ENCODE measurements around the gene ZSWIM5. TPM values are rescaled to one million over a fixed set of nuclear protein-coding genes. Genes with fewer than 3 reads are reported as not detected.

The ZSWIM5 gene
- total RNA-seq, 6 experiments from 2014 or later, result 0.03 to 0.05 TPM; not detected in 4

- DNase-seq, result no peak
- no peak for TF ChIP-seq CTCF (IDR thresholded peaks at IDR 0.05)
- no peak overlapping the region for H3K4me3 Mint-ChIP-seq
- no peaks in the 10 kb centered on the region; the same call in 1 of the 2 replicates for H3K27me3 Mint-ChIP-seq (ENCODE audit: insufficient read depth)
- no peak overlapping the region for H3K27ac Mint-ChIP-seq
- H3K4me1 Mint-ChIP-seq (ENCODE audit: low read depth), result no peaks in the 10 kb centered on the region
- peaks cover 11% of the 10 kb centered on the region for H3K36me3 Mint-ChIP-seq (ENCODE audit: low read depth)
- H3K9me3 Mint-ChIP-seq, result no peaks in the 10 kb centered on the region
These were observed 205.4 kb downstream of the ZSWIM5 start for GRCh38 chr1:45001011-45001481.

GRCh38 chr1:44999232-44999631 is 207.2 kb downstream of the ZSWIM5 start:
- no peaks in the 10 kb centered on the region for H3K9me3 Mint-ChIP-seq
- no peaks in the 10 kb centered on the region; the same call in 1 of the 2 replicates for H3K27me3 Mint-ChIP-seq (ENCODE audit: insufficient read depth)
- H3K27ac Mint-ChIP-seq, result no peak overlapping the region
- TF ChIP-seq CTCF (IDR thresholded peaks at IDR 0.05), result no peak
- no peak overlapping the region for H3K4me3 Mint-ChIP-seq
- H3K36me3 Mint-ChIP-seq (ENCODE audit: low read depth), result peaks cover 11% of the 10 kb centered on the region
- no peak for DNase-seq
- no peaks in the 10 kb centered on the region for H3K4me1 Mint-ChIP-seq (ENCODE audit: low read depth)

- H3K27me3 Mint-ChIP-seq (ENCODE audit: insufficient read depth), result peaks cover 1% of the 10 kb centered on the region; the same call in 1 of the 2 replicates
- no peak for DNase-seq
- H3K4me3 Mint-ChIP-seq, result no peak overlapping the region
- no peak for TF ChIP-seq CTCF (IDR thresholded peaks at IDR 0.05)
- no peak overlapping the region for H3K27ac Mint-ChIP-seq
- H3K36me3 Mint-ChIP-seq (ENCODE audit: low read depth), result no peaks in the 10 kb centered on the region
- H3K4me1 Mint-ChIP-seq (ENCODE audit: low read depth), result no peaks in the 10 kb centered on the region
- no peaks in the 10 kb centered on the region for H3K9me3 Mint-ChIP-seq
These were observed 210.8 kb downstream of the ZSWIM5 start for GRCh38 chr1:44995467-44996238.

GRCh38 chr1:44994309-44994898 is 212.0 kb downstream of the ZSWIM5 start:
- H3K4me1 Mint-ChIP-seq (ENCODE audit: low read depth), result no peaks in the 10 kb centered on the region
- H3K27ac Mint-ChIP-seq, result no peak overlapping the region
- peaks cover 6% of the 10 kb centered on the region for H3K27me3 Mint-ChIP-seq (ENCODE audit: insufficient read depth)
- no peak for DNase-seq
- TF ChIP-seq CTCF (IDR thresholded peaks at IDR 0.05), result no peak
- H3K9me3 Mint-ChIP-seq, result no peaks in the 10 kb centered on the region
- no peaks in the 10 kb centered on the region for H3K36me3 Mint-ChIP-seq (ENCODE audit: low read depth)
- no peak overlapping the region for H3K4me3 Mint-ChIP-seq

GRCh38 chr1:44988531-44989156 is 217.8 kb downstream of the ZSWIM5 start:
- Mint-ChIP-seq H3K4me1 (ENCODE audit: low read depth) (peaks cover 11% of the 10 kb centered on the region), H3K36me3 (ENCODE audit: low read depth) (no peaks in the 10 kb centered on the region), H3K4me3 (no peak overlapping the region), H3K27ac (no peak overlapping the region), H3K9me3 (no peaks in the 10 kb centered on the region), H3K27me3 (ENCODE audit: insufficient read depth) (peaks cover 6% of the 10 kb centered on the region)
- DNase-seq, result no peak
- no peak for TF ChIP-seq CTCF (IDR thresholded peaks at IDR 0.05)

Data from HFFc6 (cell line).